Parathyroid adenoma (tissue), 2 donors: ENCODE data around the gene PNPLA3.

Experiments used
- H2AFZ ChIP-seq: fragments of 300-600 bp; sonication (generic); one replicate; pipeline ENCODE4 v1.7.0; 2017; ENCODE audit warnings: antibody characterized with exemption, mild to moderate bottlenecking
- H3K27ac ChIP-seq: fragments of 300-600 bp; sonication (generic); one replicate; pipeline ENCODE4 v1.7.0; 2017
- H3K27me3 ChIP-seq: fragments of 300-600 bp; sonication (generic); one replicate; pipeline ENCODE4 v1.7.0; 2017; ENCODE audit warnings: low read length; ENCODE audit not compliant: control insufficient read depth, insufficient read depth
- H3K36me3 ChIP-seq: fragments of 300-600 bp; sonication (generic); one replicate; pipeline ENCODE4 v1.7.0; 2017; ENCODE audit warnings: low read length; ENCODE audit not compliant: control insufficient read depth, insufficient read depth
- H3K4me1 ChIP-seq: fragments of 300-600 bp; sonication (generic); one replicate; pipeline ENCODE4 v1.7.0; 2017; ENCODE audit warnings: control low read depth
- H3K4me2 ChIP-seq: fragments of 300-600 bp; sonication (generic); one replicate; pipeline ENCODE4 v1.7.0; 2017; ENCODE audit warnings: low read length
- H3K4me3 ChIP-seq: fragments of 300-600 bp; sonication (generic); one replicate; pipeline ENCODE4 v1.7.0; 2017; ENCODE audit warnings: low read depth, low read length
- H3K79me2 ChIP-seq: fragments of 300-600 bp; sonication (generic); one replicate; pipeline ENCODE4 v1.7.0; 2017; ENCODE audit warnings: control low read depth
- H3K9ac ChIP-seq: fragments of 300-600 bp; sonication (generic); one replicate; pipeline ENCODE4 v1.7.0; 2017; ENCODE audit warnings: mild to moderate bottlenecking
- H3K9me3 ChIP-seq: fragments of 300-600 bp; sonication (generic); one replicate; pipeline ENCODE4 v1.7.0; 2017; ENCODE audit warnings: low read length; ENCODE audit not compliant: control insufficient read depth
- TF ChIP-seq, protein P1 (sequence below): fragments of 300-600 bp; sonication (generic); IDR thresholded peaks from one replicate; pipeline ENCODE4 v1.7.0; 2017; ENCODE audit warnings: antibody characterized with exemption, mild to moderate bottlenecking
- donor health status: primary hyperparathyroidism.

Gene PNPLA3

GRCh38 chr22:43911351-43911750 is 12.3 kb upstream of the PNPLA3 start:
- H3K79me2 ChIP-seq = no peaks in the 10 kb centered on the region
- no peak overlapping the region for H3K4me3 ChIP-seq
- H3K9ac ChIP-seq = no peak overlapping the region
- no peak overlapping the region for H3K4me2 ChIP-seq
- no peaks in the 10 kb centered on the region for H3K4me1 ChIP-seq
- H2AFZ ChIP-seq = no peak overlapping the region
- TF ChIP-seq, protein P1, sequence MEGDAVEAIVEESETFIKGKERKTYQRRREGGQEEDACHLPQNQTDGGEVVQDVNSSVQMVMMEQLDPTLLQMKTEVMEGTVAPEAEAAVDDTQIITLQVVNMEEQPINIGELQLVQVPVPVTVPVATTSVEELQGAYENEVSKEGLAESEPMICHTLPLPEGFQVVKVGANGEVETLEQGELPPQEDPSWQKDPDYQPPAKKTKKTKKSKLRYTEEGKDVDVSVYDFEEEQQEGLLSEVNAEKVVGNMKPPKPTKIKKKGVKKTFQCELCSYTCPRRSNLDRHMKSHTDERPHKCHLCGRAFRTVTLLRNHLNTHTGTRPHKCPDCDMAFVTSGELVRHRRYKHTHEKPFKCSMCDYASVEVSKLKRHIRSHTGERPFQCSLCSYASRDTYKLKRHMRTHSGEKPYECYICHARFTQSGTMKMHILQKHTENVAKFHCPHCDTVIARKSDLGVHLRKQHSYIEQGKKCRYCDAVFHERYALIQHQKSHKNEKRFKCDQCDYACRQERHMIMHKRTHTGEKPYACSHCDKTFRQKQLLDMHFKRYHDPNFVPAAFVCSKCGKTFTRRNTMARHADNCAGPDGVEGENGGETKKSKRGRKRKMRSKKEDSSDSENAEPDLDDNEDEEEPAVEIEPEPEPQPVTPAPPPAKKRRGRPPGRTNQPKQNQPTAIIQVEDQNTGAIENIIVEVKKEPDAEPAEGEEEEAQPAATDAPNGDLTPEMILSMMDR = no peak
- no peaks in the 10 kb centered on the region for H3K36me3 ChIP-seq
- no peaks in the 10 kb centered on the region for H3K27me3 ChIP-seq
- no peak overlapping the region for H3K27ac ChIP-seq
- no peaks in the 10 kb centered on the region for H3K9me3 ChIP-seq

DNA sequence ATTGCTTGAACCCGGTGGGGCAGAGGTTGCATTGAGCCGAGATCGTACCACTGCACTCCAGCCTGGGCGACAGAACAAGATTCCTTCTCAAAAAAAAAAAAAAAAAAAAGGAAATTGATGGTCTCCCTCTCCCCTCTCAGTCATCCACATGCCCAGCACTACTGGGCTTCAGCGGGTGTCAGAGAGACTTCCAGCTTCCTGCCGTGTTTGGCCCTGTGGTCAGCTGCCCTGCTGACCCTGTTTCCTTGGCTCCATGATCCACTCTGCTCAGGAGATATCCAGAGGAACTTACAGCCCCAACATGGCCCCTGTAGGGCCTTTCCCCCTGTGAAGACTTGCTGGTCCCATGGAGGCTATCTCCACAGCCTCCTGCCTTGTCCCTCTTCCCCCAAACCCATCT is 6.1 kb upstream of the PNPLA3 start:
- Histone ChIP-seq H3K9ac (no peak overlapping the region), H3K27ac (no peak overlapping the region), H3K4me1 (no peaks in the 10 kb centered on the region), H3K79me2 (no peaks in the 10 kb centered on the region), H3K36me3 (no peaks in the 10 kb centered on the region), H3K27me3 (no peaks in the 10 kb centered on the region), H3K4me2 (no peak overlapping the region), H3K4me3 (no peak overlapping the region), H2AFZ (no peak overlapping the region), H3K9me3 (no peaks in the 10 kb centered on the region)
- TF ChIP-seq, protein P1 = no peak

DNA sequence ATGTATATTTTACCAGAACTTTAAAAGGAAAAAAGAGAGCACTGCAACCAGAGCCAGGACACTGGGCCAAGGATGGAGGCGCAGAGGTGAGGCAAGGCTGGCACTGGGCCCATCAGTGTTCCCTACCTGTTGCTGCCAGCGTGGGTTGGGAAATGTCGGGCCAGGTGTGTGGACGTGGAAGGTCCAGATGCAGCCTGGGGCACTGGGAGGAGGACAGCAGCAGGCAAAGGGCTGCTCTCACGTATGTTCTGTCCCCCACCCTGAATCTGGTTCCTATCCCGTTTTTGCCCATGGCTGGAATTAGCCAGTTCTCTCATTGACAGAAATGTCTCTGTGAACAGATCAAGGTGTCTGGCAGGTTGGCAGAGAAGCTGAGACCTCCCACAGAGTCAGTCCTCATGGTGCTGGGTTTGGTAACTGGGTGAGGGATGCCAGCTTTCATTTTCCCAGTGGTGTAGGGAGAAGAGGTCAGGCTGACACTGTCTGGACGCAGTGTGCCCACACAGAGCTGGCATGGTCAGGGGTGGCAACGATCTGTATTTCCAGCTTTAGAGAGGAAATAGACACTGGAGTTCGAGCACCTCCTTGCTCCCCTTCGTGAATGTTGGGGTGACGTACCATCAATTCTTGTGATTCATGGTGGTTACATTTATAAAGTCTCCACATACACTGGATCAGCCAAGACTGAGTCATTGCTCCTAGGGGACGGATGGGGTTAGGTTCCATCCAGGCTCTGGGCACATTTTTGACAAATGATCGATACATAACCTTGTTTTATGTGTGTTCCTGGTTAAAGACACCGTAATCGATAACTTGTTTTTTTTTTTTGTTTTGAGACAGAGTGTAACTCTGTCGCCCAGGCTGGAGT is 4.3 kb upstream of the PNPLA3 start:
- H3K9me3 ChIP-seq = no peaks in the 10 kb centered on the region
- no peaks in the 10 kb centered on the region for H3K4me1 ChIP-seq
- TF ChIP-seq, protein P1 = no peak
- H3K9ac ChIP-seq = no peak overlapping the region
- no peak overlapping the region for H2AFZ ChIP-seq
- H3K4me2 ChIP-seq = no peak overlapping the region
- H3K27ac ChIP-seq = no peak overlapping the region
- no peaks in the 10 kb centered on the region for H3K27me3 ChIP-seq
- H3K36me3 ChIP-seq = no peaks in the 10 kb centered on the region
- H3K4me3 ChIP-seq = no peak overlapping the region
- H3K79me2 ChIP-seq = no peaks in the 10 kb centered on the region

DNA sequence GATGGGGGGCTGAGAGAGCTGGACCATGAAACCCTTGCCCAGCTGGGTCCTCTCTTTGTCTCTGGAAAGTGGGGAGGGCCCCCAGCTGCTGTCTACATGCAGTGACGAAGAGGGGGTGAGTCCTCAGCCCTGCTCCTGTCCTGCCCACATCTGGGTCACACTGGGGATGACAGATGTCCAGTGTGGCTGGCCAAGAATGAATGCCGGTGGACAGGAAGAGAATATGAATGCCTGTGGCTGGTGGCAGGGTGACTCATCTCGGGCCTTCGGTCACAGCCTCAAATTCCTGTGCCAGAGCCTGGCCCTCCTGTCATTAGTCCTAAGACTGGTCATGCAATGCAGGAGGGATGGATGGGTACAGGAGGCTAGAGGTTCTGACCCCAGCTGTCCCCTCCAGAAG is 2.2 kb upstream of the PNPLA3 start:
- TF ChIP-seq, protein P1 = no peak
- Histone ChIP-seq H3K79me2 (no peaks in the 10 kb centered on the region), H3K4me3 (no peak overlapping the region), H3K9me3 (no peaks in the 10 kb centered on the region), H3K9ac (no peak overlapping the region), H3K27me3 (no peaks in the 10 kb centered on the region), H3K36me3 (no peaks in the 10 kb centered on the region), H3K27ac (no peak overlapping the region), H3K4me1 (no peaks in the 10 kb centered on the region), H2AFZ (no peak overlapping the region), H3K4me2 (no peak overlapping the region)

DNA sequence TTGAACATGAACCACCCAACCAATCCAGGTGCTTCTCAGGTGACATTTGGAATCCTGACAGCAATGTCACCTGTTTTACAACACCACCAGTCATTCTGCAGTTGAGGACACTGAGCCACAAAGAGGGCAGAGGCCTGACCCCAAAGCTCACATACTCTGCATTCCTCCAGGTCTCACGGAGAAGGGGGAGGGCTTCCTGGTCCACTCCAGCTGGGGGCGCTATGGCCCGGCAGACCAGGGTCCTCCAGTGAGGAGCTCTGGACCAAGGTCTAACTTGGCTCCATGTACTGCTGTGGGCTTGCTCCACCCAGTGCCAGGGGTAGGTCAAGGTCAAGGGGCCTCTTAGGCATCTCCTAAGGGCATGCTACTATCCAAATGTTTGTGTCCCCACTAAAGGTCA is 1.5 kb upstream of the PNPLA3 start:
- H3K4me1 ChIP-seq = no peaks in the 10 kb centered on the region
- no peaks in the 10 kb centered on the region for H3K79me2 ChIP-seq
- no peaks in the 10 kb centered on the region for H3K27me3 ChIP-seq
- no peak overlapping the region for H3K4me2 ChIP-seq
- TF ChIP-seq, protein P1 = no peak
- no peak overlapping the region for H2AFZ ChIP-seq
- H3K4me3 ChIP-seq = no peak overlapping the region
- H3K9me3 ChIP-seq = no peaks in the 10 kb centered on the region
- H3K36me3 ChIP-seq = no peaks in the 10 kb centered on the region
- H3K9ac ChIP-seq = no peak overlapping the region
- no peak overlapping the region for H3K27ac ChIP-seq
